Astrocyte (in vitro differentiated cells and primary cell): ENCODE results near the gene ZNF177. TPM values are rescaled to one million over a fixed set of nuclear protein-coding genes. Genes with fewer than 3 reads are reported as not detected.

Experiments
- DNase-seq: peaks from one replicate; pipeline ENCODE4 v3.0.0-alpha.2; 2010; ENCODE audit warnings: low read depth
- FAIRE-seq: peaks from 2 replicates; lab custom pipeline; 2011; peaks lifted over from hg19 to GRCh38; lab: Jason Lieb, UNC
- H2AFZ ChIP-seq: 2 replicates; pipeline ENCODE4 v1.6.0; 2012; ENCODE audit warnings: low read depth, low read length, inconsistent platforms
- H3K27ac ChIP-seq: 2 replicates; pipeline ENCODE4 v1.5.1; 2011; ENCODE audit warnings: low read depth, low read length, inconsistent platforms
- H3K27me3 ChIP-seq: 2 replicates; pipeline ENCODE4 v1.6.0; 2011; ENCODE audit warnings: low read length, inconsistent platforms; ENCODE audit not compliant: insufficient read depth
- H3K36me3 ChIP-seq: 2 replicates; pipeline ENCODE4 v1.5.1; 2011; ENCODE audit warnings: low read length, inconsistent platforms; ENCODE audit not compliant: insufficient read depth
- H3K4me1 ChIP-seq: 2 replicates; pipeline ENCODE4 v1.5.1; 2011; ENCODE audit warnings: low read length, inconsistent platforms; ENCODE audit not compliant: insufficient read depth
- H3K4me2 ChIP-seq: 2 replicates; pipeline ENCODE4 v1.6.0; 2012; ENCODE audit warnings: low read length, inconsistent platforms
- H3K4me3 ChIP-seq: 2 replicates; pipeline ENCODE4 v1.5.1; 2011; ENCODE audit warnings: low read depth, mild to moderate bottlenecking, low read length, inconsistent platforms; ENCODE audit not compliant: insufficient read depth
- H3K79me2 ChIP-seq: 2 replicates; pipeline ENCODE4 v1.6.0; 2012; ENCODE audit warnings: mild to moderate bottlenecking, low read length, inconsistent platforms; ENCODE audit not compliant: insufficient read depth
- H3K9ac ChIP-seq: 2 replicates; pipeline ENCODE4 v1.6.0; 2012; ENCODE audit warnings: mild to moderate bottlenecking, low read length, inconsistent platforms
- H3K9me3 ChIP-seq: 2 replicates; pipeline ENCODE4 v1.5.1; 2012; ENCODE audit warnings: low read depth, mild to moderate bottlenecking, low read length, inconsistent platforms; ENCODE audit not compliant: insufficient read depth
- H4K20me1 ChIP-seq: 2 replicates; pipeline ENCODE4 v1.6.0; 2012; ENCODE audit warnings: low read length, inconsistent platforms; ENCODE audit not compliant: insufficient read depth
- H3K27ac Mint-ChIP-seq: one replicate; pipeline ENCODE4 v1.8.0; 2021; ENCODE audit warnings: mild to moderate bottlenecking, mixed read lengths; ENCODE audit not compliant: unreplicated experiment
- H3K27me3 Mint-ChIP-seq: one replicate; pipeline ENCODE4 v1.8.0; 2021; ENCODE audit warnings: low read depth, mixed read lengths; ENCODE audit not compliant: unreplicated experiment
- H3K36me3 Mint-ChIP-seq: one replicate; pipeline ENCODE4 v1.8.0; 2021; ENCODE audit warnings: low read depth, mixed read lengths; ENCODE audit not compliant: unreplicated experiment
- H3K4me1 Mint-ChIP-seq: one replicate; pipeline ENCODE4 v1.8.0; 2021; ENCODE audit warnings: low read depth, mixed read lengths; ENCODE audit not compliant: unreplicated experiment
- H3K4me3 Mint-ChIP-seq: one replicate; pipeline ENCODE4 v1.8.0; 2021; ENCODE audit warnings: mild to moderate bottlenecking, moderate library complexity, mixed read lengths; ENCODE audit not compliant: unreplicated experiment
- H3K9me3 Mint-ChIP-seq: one replicate; pipeline ENCODE4 v1.8.0; 2021; ENCODE audit warnings: mild to moderate bottlenecking, mixed read lengths; ENCODE audit not compliant: unreplicated experiment
- CTCF ChIP-seq: IDR thresholded peaks from 2 replicates; pipeline ENCODE4 v1.5.1; 2011; ENCODE audit warnings: low read depth, mild to moderate bottlenecking, inconsistent platforms, low read length, moderate library complexity; ENCODE audit not compliant: insufficient read depth
- EZH2 ChIP-seq: IDR thresholded peaks from 2 replicates; pipeline ENCODE4 v1.6.1; 2012; ENCODE audit warnings: mild to moderate bottlenecking, low read length, inconsistent platforms; ENCODE audit not compliant: insufficient read depth
- total RNA-seq: library from RNA; stranded (reverse); gene quantifications from 2 replicates; pipeline ENCODE4 v1.2.1, GENCODE V29; 2021

ZNF177 gene
- total RNA-seq, 1 donor from 2014 or later, result 1.2 TPM

- H3K4me1 Mint-ChIP-seq, result no peaks in the 10 kb centered on the region
- Histone ChIP-seq H3K4me3 (no peak overlapping the region), H3K4me2 (no peak overlapping the region), H3K9me3 (peaks cover 43% of the 10 kb centered on the region), H4K20me1 (no peaks in the 10 kb centered on the region), H2AFZ (no peak overlapping the region), H3K9ac (no peak overlapping the region), H3K4me1 (no peaks in the 10 kb centered on the region), H3K27ac (no peak overlapping the region), H3K27me3 (no peaks in the 10 kb centered on the region), H3K79me2 (no peaks in the 10 kb centered on the region), H3K36me3 (peaks cover 3% of the 10 kb centered on the region)
- H3K9me3 Mint-ChIP-seq, result peaks cover 56% of the 10 kb centered on the region
- H3K4me3 Mint-ChIP-seq, result no peak overlapping the region
- FAIRE-seq (no peak), DNase-seq (no peak)
- peaks cover 34% of the 10 kb centered on the region for H3K36me3 Mint-ChIP-seq
- no peak overlapping the region for H3K27ac Mint-ChIP-seq
- no peak for TF ChIP-seq EZH2
- no peak for TF ChIP-seq CTCF
- no peaks in the 10 kb centered on the region for H3K27me3 Mint-ChIP-seq
These were observed 17.8 kb upstream of the ZNF177 start for GRCh38 chr19:9345005-9345404.

GRCh38 chr19:9348253-9348652, 14.6 kb upstream of the ZNF177 start:
- no peaks in the 10 kb centered on the region for H4K20me1 ChIP-seq
- no peak overlapping the region for H3K27ac Mint-ChIP-seq
- peaks cover 14% of the 10 kb centered on the region for H3K36me3 Mint-ChIP-seq
- H3K27me3 Mint-ChIP-seq, result no peaks in the 10 kb centered on the region
- H3K4me3 Mint-ChIP-seq, result no peak overlapping the region
- TF ChIP-seq EZH2, result no peak
- no peak for TF ChIP-seq CTCF
- no peak overlapping the region for H3K4me2 ChIP-seq
- H2AFZ ChIP-seq, result no peak overlapping the region
- no peaks in the 10 kb centered on the region for H3K4me1 Mint-ChIP-seq
- H3K4me3 ChIP-seq, result no peak overlapping the region
- peaks cover 34% of the 10 kb centered on the region for H3K9me3 Mint-ChIP-seq
- H3K9ac ChIP-seq, result no peak overlapping the region
- H3K4me1 ChIP-seq, result no peaks in the 10 kb centered on the region
- FAIRE-seq (no peak), DNase-seq (no peak)
- no peaks in the 10 kb centered on the region for H3K36me3 ChIP-seq
- H3K79me2 ChIP-seq, result no peaks in the 10 kb centered on the region
- H3K27ac ChIP-seq, result no peak overlapping the region
- H3K9me3 ChIP-seq, result peaks cover 18% of the 10 kb centered on the region
- H3K27me3 ChIP-seq, result no peaks in the 10 kb centered on the region

- Mint-ChIP-seq H3K27ac (no peak overlapping the region), H3K36me3 (peaks cover 14% of the 10 kb centered on the region), H3K27me3 (no peaks in the 10 kb centered on the region), H3K4me3 (no peak overlapping the region), H3K9me3 (peaks cover 31% of the 10 kb centered on the region), H3K4me1 (no peaks in the 10 kb centered on the region)
- no peak for DNase-seq
- Histone ChIP-seq H2AFZ (no peak overlapping the region), H3K79me2 (no peaks in the 10 kb centered on the region), H3K4me1 (no peaks in the 10 kb centered on the region), H3K9me3 (peaks cover 14% of the 10 kb centered on the region), H4K20me1 (no peaks in the 10 kb centered on the region), H3K27ac (no peak overlapping the region), H3K36me3 (no peaks in the 10 kb centered on the region), H3K9ac (no peak overlapping the region), H3K4me3 (no peak overlapping the region), H3K4me2 (no peak overlapping the region), H3K27me3 (no peaks in the 10 kb centered on the region)
- FAIRE-seq, result no peak
- TF ChIP-seq CTCF (no peak), EZH2 (no peak)
These were observed 14.1 kb upstream of the ZNF177 start for GRCh38 chr19:9348671-9349070.
